Heart left ventricle (tissue), 16 donors: ENCODE results near the gene HOXB3. TPM values are rescaled to one million over a fixed set of nuclear protein-coding genes. Genes with fewer than 3 reads are reported as not detected.

ENCODE experiments used
- ATAC-seq, 4 donors: fragments of 200-7000 bp; cut with Tn5 transposase; one replicate each; pipeline ENCODE4 v1.9.1; 2020 to 2022; ENCODE audit warnings: moderate library complexity in 4 of 4, mild to moderate bottlenecking in 3 of 4, moderate number of reproducible peaks in 1 of 4
- DNase-seq, 5 donors: peaks; one replicate each; pipeline ENCODE4 v3.0.0-alpha.2; 2020
- H3K27ac ChIP-seq, 12 donors: fragments of 200-600 bp; sonication (generic) in 4 of 12; one replicate each; pipeline versions ENCODE4 v1.5.0 to v1.8.0; 2016 to 2022; ENCODE audit warnings: mild to moderate bottlenecking in 2 of 12
- H3K27me3 ChIP-seq, 9 donors: fragments of 200-600 bp; sonication (generic) in 2 of 9; one replicate each; pipeline versions ENCODE4 v1.5.1 to v1.8.0; 2016 to 2022; ENCODE audit warnings: mild to moderate bottlenecking in 3 of 9
- H3K36me3 ChIP-seq, 9 donors: fragments of 200-600 bp; sonication (generic) in 2 of 9; one replicate each; pipeline versions ENCODE4 v1.5.0 to v1.8.0; 2018 to 2022; ENCODE audit warnings: mild to moderate bottlenecking in 2 of 9
- H3K4me1 ChIP-seq, 12 donors: fragments of 200-600 bp; sonication (generic) in 4 of 12; one replicate each; pipeline versions ENCODE4 v1.5.0 to v1.8.0; 2016 to 2022; ENCODE audit warnings: mild to moderate bottlenecking in 3 of 12
- H3K4me3 ChIP-seq, 12 donors: fragments of 200-600 bp; sonication (generic) in 4 of 12; one replicate each; pipeline versions ENCODE4 v1.5.0 to v1.8.0; 2017 to 2022; ENCODE audit warnings: mild to moderate bottlenecking in 9 of 12, moderate library complexity in 4 of 12
- H3K9me3 ChIP-seq, 12 donors: fragments of 200-600 bp; sonication (generic) in 4 of 12; one replicate each; pipeline versions ENCODE4 v1.5.0 to v1.8.0; 2016 to 2022; ENCODE audit warnings: mild to moderate bottlenecking in 1 of 12
- CTCF ChIP-seq, 12 donors: fragments of 200-600 bp; sonication (generic) in 4 of 12; IDR thresholded peaks; one replicate each; pipeline versions ENCODE4 v1.5.0 to v1.8.0; 2018 to 2022; ENCODE audit warnings: antibody characterized with exemption in 12 of 12, mild to moderate bottlenecking in 5 of 12
- POLR2A ChIP-seq, 2 donors: fragments of 450-650 bp; IDR thresholded peaks; one replicate each; pipeline ENCODE4 v1.6.1; 2017; ENCODE audit warnings: antibody characterized with exemption in 2 of 2, mild to moderate bottlenecking in 2 of 2, moderate library complexity in 2 of 2
- WGBS, 4 donors: extraction: QIAGEN DNeasy Blood & Tissue Kit in 2 of 4; methylation state at CpG; one replicate each; pipeline versions ENCODE4 v1.1.5 to v1.1.7; 2013 to 2018; 5-methylcytosine and 5-hydroxymethylcytosine counted together
- intact Hi-C, 10 donors: fragments of 100-400 bp; cut with DNase I; formaldehyde crosslinking; loops; one replicate each; pipeline versions ENCODE4 v1.11.1 to v1.14.2; 2022
- polyA plus RNA-seq, 2 donors: library from polyadenylated mRNA; stranded (reverse); fragments of 200-250 nt; gene quantifications; one replicate each; pipeline ENCODE4 v1.2.3, GENCODE V29; 2013
- total RNA-seq, 9 donors: library from RNA; depleted of rRNA in 2 of 9; stranded (reverse); fragments of >200 nt in 2 of 9; fragmentation: NEBNext Ultra II Directional in 3 of 9; extraction: Animal tissue kit (Norgen Biotek cat#: 25700) in 3 of 9; gene quantifications; one replicate each; pipeline versions ENCODE4 v1.1.0 to v1.2.4, GENCODE V29; 2016 to 2023
- donor health status: ischemic (EF 13 %, LVEDD 7.1; RV severe dilation, severe dysfunction).
- donor health status: healthy with polysubstance abuse.
- donor health status: DM: no; HTN: yes; CAD: no.
- donor health status: DM: no; HTN: no; CAD: no.
- donor health status: ischemic (EF 25% LVEDD 6.9; RV normal size, moderate dysfunction).
- donor health status: ischemic (EF 25% LVEDD 5.7; RV mildly dilated, moderate dysfunction).
- donor health status: healthy.
- donor health status: DM: yes; HTN: yes; CAD: no.
- donor health status: ischemic (EF 35%, LVEDD 5.7; RV mildly dilated, moderate dysfunction).
- donor health status: nonischemic (EF 11% LVEDD 7.7; RV severe dilation, severe dysfunction).
- donor health status: DM: yes; HTN: yes; CAD: no.
- donor health status: PGD.
- donor health status: ischemic (EF 29% LVEDD 5.4; RV normal size, mild dysfunction).
- donor health status: nonischemic (EF 23%, LVEDD 6.1; RV moderate dilation, normal function).

Gene HOXB3
- total and polyA plus RNA-seq, 11 donors = 0.11 to 5.5 (median 2.0) TPM

GRCh38 chr17:48592057-48592514 lies 2.0 kb upstream of the HOXB3 start:
- Histone ChIP-seq H3K4me3 (peak overlapping the region in 2 of 12 donors; percentile 46 to 54), H3K27ac (peak overlapping the region in 1 of 12 donors; percentile 97), H3K27me3 (peaks cover 61 to 100% (median 98%) of the 10 kb centered on the region in 9 donors), H3K4me1 (peaks cover 0 to 42% (median 13%) of the 10 kb centered on the region in 12 donors), H3K9me3 (no peaks in the 10 kb centered on the region), H3K36me3 (no peaks in the 10 kb centered on the region)
- DNase-seq = no peak
- intact Hi-C loops = loop anchor here in 5 of 10 donors (2.0 to 5.0 kb wide), 4 partner anchors 240 to 255 kb away; no protein-coding TSS in a partner anchor
- 15 to 43% (median 26%) methylated on average over 33 of the region's 33 CpGs for WGBS, 4 donors
- TF ChIP-seq POLR2A (IDR thresholded peaks at IDR 0.05) (no peak), CTCF (IDR thresholded peaks at IDR 0.05) (no peak)
- no peak for ATAC-seq

GRCh38 chr17:48591255-48592056 lies 1.4 kb upstream of the HOXB3 start:
- Histone ChIP-seq H3K27me3 (peaks cover 57 to 100% (median 98%) of the 10 kb centered on the region in 9 donors), H3K4me1 (peaks cover 0 to 42% (median 11%) of the 10 kb centered on the region in 12 donors), H3K4me3 (no peak overlapping the region), H3K36me3 (no peaks in the 10 kb centered on the region), H3K9me3 (no peaks in the 10 kb centered on the region), H3K27ac (peak overlapping the region in 1 of 12 donors; percentile 97)
- 78 to 87% (median 85%) methylated on average over 10 of the region's 10 CpGs for WGBS, 4 donors
- DNase-seq = no peak
- intact Hi-C loops = loop anchor here in 5 of 10 donors (2.0 to 5.0 kb wide), 4 partner anchors 239 to 254 kb away; no protein-coding TSS in a partner anchor
- TF ChIP-seq POLR2A (IDR thresholded peaks at IDR 0.05) = no peak
- no peak for TF ChIP-seq CTCF (IDR thresholded peaks at IDR 0.05)
- ATAC-seq = no peak

GRCh38 chr17:48590607-48591161 lies 643 bp upstream of the HOXB3 start:
- Histone ChIP-seq H3K27ac (peak overlapping the region in 1 of 12 donors; percentile 97), H3K4me3 (no peak overlapping the region), H3K27me3 (peaks cover 58 to 100% (median 98%) of the 10 kb centered on the region in 9 donors), H3K9me3 (no peaks in the 10 kb centered on the region), H3K4me1 (peaks cover 0 to 44% (median 10%) of the 10 kb centered on the region in 12 donors), H3K36me3 (no peaks in the 10 kb centered on the region)
- TF ChIP-seq POLR2A (IDR thresholded peaks at IDR 0.05) = no peak
- TF ChIP-seq CTCF (IDR thresholded peaks at IDR 0.05) = no peak
- DNase-seq (no peak), ATAC-seq (no peak)
- intact Hi-C loops = loop anchor here in 4 of 10 donors (5.0 kb wide), 3 partner anchors 238 to 253 kb away; no protein-coding TSS in a partner anchor
